Measurements from ENCODE around the gene CD320. TPM values are rescaled to one million over a fixed set of nuclear protein-coding genes. Genes with fewer than 3 reads are reported as not detected.
A peak's percentile ranks its signal among the peaks of the same experiment; 100 is the strongest.

The CD320 gene
- total and polyA plus RNA-seq, 12 donors: 12.0 to 129 (median 57.1) TPM

DNA sequence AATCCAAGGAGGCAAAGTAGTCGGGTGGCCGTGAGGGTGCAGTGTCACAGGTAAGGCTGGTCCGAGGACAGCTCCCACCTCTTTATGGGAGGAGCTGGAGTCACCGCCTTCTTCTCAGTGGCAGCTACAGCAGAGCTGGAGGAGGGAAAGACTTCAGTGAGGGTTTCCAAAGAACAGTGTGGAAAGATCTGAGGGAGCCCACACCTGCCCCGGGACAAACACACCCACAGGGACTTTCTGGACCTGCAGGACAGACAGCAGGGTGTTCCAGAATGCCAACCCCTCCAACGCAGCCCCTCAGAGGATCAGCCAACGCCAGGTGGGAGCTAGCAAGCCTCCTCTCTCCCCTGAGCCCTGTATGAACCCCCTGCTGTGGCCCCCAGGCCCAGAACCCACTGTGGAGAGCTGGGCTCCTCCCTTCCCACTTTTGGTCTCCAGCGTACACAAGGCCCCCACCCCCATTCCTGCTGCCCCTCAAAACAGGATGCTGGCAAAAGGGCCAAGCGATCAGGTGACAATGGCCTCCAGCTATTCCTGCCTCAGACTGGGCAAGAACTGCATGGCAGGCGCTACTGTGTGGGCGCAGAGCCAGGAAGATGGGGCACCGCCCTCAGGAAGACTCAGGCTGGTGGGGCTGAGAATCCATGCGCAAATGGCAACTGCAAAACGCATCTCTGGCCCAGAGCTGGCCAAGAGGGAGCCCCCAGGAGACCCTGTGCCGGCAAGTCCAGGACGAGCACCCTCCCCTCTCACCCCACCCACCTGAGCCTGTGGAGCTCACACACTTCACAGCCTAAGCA, 3.5 kb upstream of the CD320 start:
- Histone ChIP-seq H3K36me3 (replicated peaks in 1 of 2) (peaks cover 0 to 47% of the 10 kb centered on the region in 2 donors), H3K4me1 (replicated peaks in 1 of 2) (peaks cover 15 to 22% of the 10 kb centered on the region in 2 donors), H3K9me3 (replicated peaks in 1 of 3) (no peaks in the 10 kb centered on the region), H3K27ac (no peak overlapping the region), H3K27me3 (no peaks in the 10 kb centered on the region), H3K4me3 (no peak overlapping the region)
- peak in 6 of 7 donors; percentile 23 to 61 (median 42) for DNase-seq
- intact Hi-C loops (cut with DNase I): no loop called here
- WGBS, 4 donors: 55 to 81% (median 75%) methylated on average over 10 to 16 of the region's 16 CpGs
- TF ChIP-seq POLR2A (IDR thresholded peaks at IDR 0.05): no peak
- TF ChIP-seq CTCF (IDR thresholded peaks at IDR 0.05): no peak

DNA sequence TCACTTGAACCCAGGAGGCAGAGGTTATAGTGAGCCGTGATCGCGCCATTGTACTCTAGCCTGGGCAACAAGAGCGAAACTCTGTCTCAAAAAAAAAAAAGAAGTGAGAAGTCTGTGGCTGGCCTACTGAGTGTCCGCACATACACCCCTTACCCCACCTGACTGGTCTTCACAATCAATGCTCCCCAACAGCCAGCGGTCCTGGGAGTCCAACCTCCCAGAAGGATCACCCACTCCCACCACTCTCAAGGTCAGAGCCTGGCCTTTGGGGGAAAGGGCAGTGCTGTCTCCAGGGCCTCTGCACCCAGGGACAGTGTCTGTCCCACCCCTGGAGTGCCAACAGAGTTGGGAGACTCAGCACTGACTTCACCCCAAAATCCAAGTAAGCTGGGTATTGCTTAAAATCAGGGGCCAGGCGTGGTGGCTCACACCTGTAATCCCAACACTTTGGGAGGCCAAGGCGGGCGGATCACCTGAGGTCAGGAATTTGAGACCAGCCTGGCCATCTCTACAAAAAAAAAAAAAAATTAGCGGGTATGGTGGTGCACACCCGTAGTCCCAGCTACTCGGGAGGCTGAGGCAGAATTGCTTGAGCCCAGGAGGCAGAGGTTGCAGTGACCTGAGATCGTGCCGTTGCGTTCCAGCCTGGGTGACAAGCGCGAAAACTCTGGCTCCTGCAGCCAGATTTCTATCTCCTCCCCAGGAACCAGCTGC, 2.3 kb upstream of the CD320 start:
- DNase-seq: peak in 5 of 7 donors; percentile 5 to 48 (median 13)
- TF ChIP-seq CTCF (IDR thresholded peaks at IDR 0.05): no peak
- TF ChIP-seq POLR2A (IDR thresholded peaks at IDR 0.05): no peak
- Histone ChIP-seq H3K9me3 (replicated peaks in 1 of 3) (no peaks in the 10 kb centered on the region), H3K27ac (no peak overlapping the region), H3K4me3 (no peak overlapping the region), H3K36me3 (replicated peaks in 1 of 2) (peaks cover 0 to 40% of the 10 kb centered on the region in 2 donors), H3K27me3 (no peaks in the 10 kb centered on the region), H3K4me1 (replicated peaks in 1 of 2) (peaks cover 15 to 22% of the 10 kb centered on the region in 2 donors)
- intact Hi-C loops (cut with DNase I): no loop called here
- WGBS, 4 donors: 91 to 97% (median 96%) methylated on average over 14 to 17 of the region's 17 CpGs

DNA sequence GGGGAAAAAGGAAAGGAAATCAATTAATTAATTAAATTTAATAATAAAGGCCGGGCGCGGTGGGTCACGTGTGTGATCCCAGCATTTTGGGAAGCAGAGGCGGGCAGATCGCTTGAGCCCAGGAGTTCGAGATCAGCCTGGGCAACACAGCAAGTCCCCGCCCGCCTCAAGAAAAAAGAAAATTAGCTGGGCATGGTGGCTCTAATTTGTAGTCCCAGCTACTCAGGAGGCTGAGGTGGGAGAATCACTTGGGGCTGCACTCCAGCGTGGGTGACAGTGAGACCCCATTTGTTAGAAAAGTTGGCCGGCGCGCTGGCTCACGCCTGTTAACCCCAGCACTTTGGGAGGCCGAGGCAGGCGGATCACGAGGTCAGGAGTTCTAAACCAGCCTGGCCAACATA, 733 bp upstream of the CD320 start:
- Histone ChIP-seq H3K36me3 (replicated peaks in 1 of 2) (peaks cover 0 to 24% of the 10 kb centered on the region in 2 donors), H3K27ac (peak overlapping the region in 1 of 5 donors; percentile 75), H3K4me1 (replicated peaks in 1 of 2) (peaks cover 15 to 22% of the 10 kb centered on the region in 2 donors), H3K4me3 (peak overlapping the region in 1 of 4 donors; percentile 47), H3K27me3 (no peaks in the 10 kb centered on the region), H3K9me3 (replicated peaks in 1 of 3) (no peaks in the 10 kb centered on the region)
- DNase-seq: peak; percentile 0 to 52 (median 14)
- 66 to 76% (median 71%) methylated on average over 15 to 17 of the region's 17 CpGs for WGBS, 4 donors
- intact Hi-C loops (cut with DNase I): no loop called here
- TF ChIP-seq POLR2A (IDR thresholded peaks at IDR 0.05) (no peak), CTCF (IDR thresholded peaks at IDR 0.05) (no peak)

GRCh38 chr19:8307400-8307964, 676 bp downstream of the CD320 start:
- intact Hi-C loops (cut with DNase I): no loop called here
- WGBS, 4 donors: 7 to 18% (median 12%) methylated on average over 13 to 24 of the region's 24 CpGs
- TF ChIP-seq POLR2A (IDR thresholded peaks at IDR 0.05) (no peak), CTCF (IDR thresholded peaks at IDR 0.05) (no peak)

More at GRCh38 chr19:8307400-8307964, 676 bp downstream of the CD320 start:
- Histone ChIP-seq H3K9me3 (replicated peaks in 1 of 3) (no peaks in the 10 kb centered on the region), H3K27ac (peak overlapping the region in 3 of 5 donors; percentile 75 to 82 (median 80)), H3K36me3 (replicated peaks in 1 of 2) (peaks cover 0 to 16% of the 10 kb centered on the region in 2 donors), H3K4me3 (peak overlapping the region in 2 of 4 donors; percentile 47 to 59), H3K4me1 (replicated peaks in 1 of 2) (peaks cover 15 to 22% of the 10 kb centered on the region in 2 donors), H3K27me3 (no peaks in the 10 kb centered on the region)
- peak in 6 of 7 donors; percentile 28 to 58 (median 36) for DNase-seq
